Psoas muscle (tissue), 8 donors: ENCODE results near the gene CTBP2. TPM values are rescaled to one million over a fixed set of nuclear protein-coding genes. Genes with fewer than 3 reads are reported as not detected.

ENCODE experiments used
- ATAC-seq, 4 donors: fragments of 200-7000 bp; cut with Tn5 transposase; one replicate each; pipeline ENCODE4 v1.9.1; 2020; ENCODE audit warnings: moderate library complexity in 3 of 4, mild to moderate bottlenecking in 2 of 4
- DNase-seq, 2 donors: peaks; one replicate each; pipeline ENCODE4 v3.0.0-alpha.2; 2020
- H3K27ac ChIP-seq: fragments of 200-600 bp; one replicate; pipeline ENCODE4 v1.8.0; 2022
- H3K27me3 ChIP-seq, 3 donors: fragments of 200-600 bp in 1 of 3; one replicate each; pipeline versions ENCODE4 v1.6.1 to v1.8.0; 2013 to 2022; ENCODE audit warnings: low read length in 2 of 3, mild to moderate bottlenecking in 2 of 3, moderate library complexity in 1 of 3; ENCODE audit not compliant: insufficient read depth in 3 of 3
- H3K36me3 ChIP-seq, 2 donors: fragments of 200-600 bp in 1 of 2; one replicate each; pipeline versions ENCODE4 v1.6.1 to v1.8.0; 2013 to 2022; ENCODE audit warnings: low read depth in 1 of 2, mild to moderate bottlenecking in 1 of 2, moderate library complexity in 1 of 2; ENCODE audit not compliant: insufficient read depth in 1 of 2
- H3K4me1 ChIP-seq: fragments of 200-600 bp; one replicate; pipeline ENCODE4 v1.8.0; 2022
- H3K4me3 ChIP-seq: fragments of 200-600 bp; one replicate; pipeline ENCODE4 v1.8.0; 2022; ENCODE audit warnings: mild to moderate bottlenecking
- H3K9me3 ChIP-seq: fragments of 200-600 bp; one replicate; pipeline ENCODE4 v1.8.0; 2022
- WGBS, 3 donors: extraction: QIAGEN DNeasy Blood & Tissue Kit; methylation state at CpG; one replicate each; pipeline versions ENCODE4 v1.1.6 to v1.1.7; 2013; 5-methylcytosine and 5-hydroxymethylcytosine counted together
- intact Hi-C, 2 donors: fragments of 100-400 bp; cut with DNase I; formaldehyde crosslinking; loops; one replicate each; pipeline versions ENCODE4 v1.11.0 to v1.14.2; 2022
- polyA plus RNA-seq, 3 donors: library from polyadenylated mRNA; stranded (reverse); fragments of 200-250 nt; gene quantifications; one replicate each; pipeline ENCODE4 v1.2.3, GENCODE V29; 2013
- total RNA-seq, 4 donors: library from RNA; stranded (reverse); fragmentation: NEBNext Ultra II Directional in 2 of 4; extraction: Animal tissue kit (Norgen Biotek cat#: 25700) in 2 of 4; gene quantifications; one replicate each; pipeline versions ENCODE4 v1.2.1 to v1.2.4, GENCODE V29; 2021 to 2023
- TF ChIP-seq, protein P1 (sequence below): fragments of 200-600 bp; IDR thresholded peaks from one replicate; pipeline ENCODE4 v1.8.0; 2022; ENCODE audit warnings: antibody characterized with exemption
- donor health status: healthy with polysubstance abuse.
- donor health status: DM: no; HTN: no; CAD: no; lungs with moderate emphysema.
- donor health status: Bipolar disorder and iron deficiency.
- donor health status: healthy.
- donor health status: DM: yes; HTN: yes; CAD: no.
- donor health status: DM: no; HTN: no; CAD: no.
- donor health status: DM: no; HTN: no; CAD: no.
- donor health status: DM: yes; HTN: yes; CAD: no.

CTBP2 gene
- total and polyA plus RNA-seq, 7 donors, result 14.7 to 49.8 (median 33.0) TPM

DNA sequence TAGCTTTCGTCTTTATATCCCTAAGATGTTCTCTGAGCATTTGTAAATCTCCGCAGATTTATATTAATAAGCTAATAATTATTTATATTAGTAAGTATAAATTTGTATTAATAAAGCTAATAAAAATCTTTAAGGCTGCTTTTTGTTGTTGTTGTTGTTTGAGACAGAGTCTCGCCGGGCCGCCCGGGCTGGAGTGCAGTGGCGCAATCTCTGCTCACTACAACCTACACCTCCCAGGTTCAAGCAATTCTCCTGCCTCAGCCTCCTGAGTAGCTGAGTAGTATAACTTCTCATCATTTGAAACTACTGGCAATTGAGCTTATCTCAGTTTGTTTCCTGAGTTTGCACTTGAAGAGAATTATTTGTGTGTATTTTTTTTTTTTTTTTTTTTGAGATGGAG, 223.6 kb downstream of the CTBP2 start:
- Histone ChIP-seq H3K36me3 (no peaks in the 10 kb centered on the region), H3K27me3 (no peaks in the 10 kb centered on the region), H3K27ac (no peak overlapping the region), H3K9me3 (no peaks in the 10 kb centered on the region), H3K4me3 (no peak overlapping the region), H3K4me1 (peaks cover 65% of the 10 kb centered on the region)
- no peak for DNase-seq
- intact Hi-C loops, result no loop called here
- WGBS, 3 donors, result 92 to 96% (median 96%) methylated on average over 7 of the region's 7 CpGs
- TF ChIP-seq, protein P1, sequence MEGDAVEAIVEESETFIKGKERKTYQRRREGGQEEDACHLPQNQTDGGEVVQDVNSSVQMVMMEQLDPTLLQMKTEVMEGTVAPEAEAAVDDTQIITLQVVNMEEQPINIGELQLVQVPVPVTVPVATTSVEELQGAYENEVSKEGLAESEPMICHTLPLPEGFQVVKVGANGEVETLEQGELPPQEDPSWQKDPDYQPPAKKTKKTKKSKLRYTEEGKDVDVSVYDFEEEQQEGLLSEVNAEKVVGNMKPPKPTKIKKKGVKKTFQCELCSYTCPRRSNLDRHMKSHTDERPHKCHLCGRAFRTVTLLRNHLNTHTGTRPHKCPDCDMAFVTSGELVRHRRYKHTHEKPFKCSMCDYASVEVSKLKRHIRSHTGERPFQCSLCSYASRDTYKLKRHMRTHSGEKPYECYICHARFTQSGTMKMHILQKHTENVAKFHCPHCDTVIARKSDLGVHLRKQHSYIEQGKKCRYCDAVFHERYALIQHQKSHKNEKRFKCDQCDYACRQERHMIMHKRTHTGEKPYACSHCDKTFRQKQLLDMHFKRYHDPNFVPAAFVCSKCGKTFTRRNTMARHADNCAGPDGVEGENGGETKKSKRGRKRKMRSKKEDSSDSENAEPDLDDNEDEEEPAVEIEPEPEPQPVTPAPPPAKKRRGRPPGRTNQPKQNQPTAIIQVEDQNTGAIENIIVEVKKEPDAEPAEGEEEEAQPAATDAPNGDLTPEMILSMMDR, result no peak
- ATAC-seq, result no peak

DNA sequence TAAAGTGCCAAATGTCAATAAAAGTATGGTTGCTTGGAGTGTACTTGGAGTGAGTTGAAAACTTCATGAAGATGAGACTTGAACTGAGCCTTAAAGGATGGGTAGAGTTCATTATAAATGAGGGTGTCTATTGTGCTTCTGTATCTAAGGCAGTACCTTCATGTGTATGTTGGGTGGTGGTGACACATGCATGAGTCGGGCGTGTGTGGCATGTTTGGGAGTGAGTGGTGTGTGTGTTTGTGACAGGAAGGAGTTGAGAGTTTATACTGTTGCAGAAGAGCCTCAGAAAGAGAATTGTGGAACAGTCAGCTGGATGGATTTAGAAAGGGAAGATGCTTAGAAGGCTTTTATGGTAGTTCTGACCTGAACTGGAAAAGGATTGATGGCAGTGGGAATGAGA, 224.4 kb downstream of the CTBP2 start:
- Histone ChIP-seq H3K36me3 (no peaks in the 10 kb centered on the region), H3K9me3 (no peaks in the 10 kb centered on the region), H3K27me3 (no peaks in the 10 kb centered on the region), H3K4me1 (peaks cover 58% of the 10 kb centered on the region), H3K4me3 (no peak overlapping the region), H3K27ac (peak overlapping the region; percentile 17)
- ATAC-seq (peak; percentile 31 to 38 (median 36)), DNase-seq (no peak)
- 86 to 95% (median 93%) methylated on average over 2 of the region's 2 CpGs for WGBS, 3 donors
- TF ChIP-seq, protein P1, result no peak
- intact Hi-C loops, result no loop called here

Other genes starting within 250 kb of the CTBP2 start
- gene ZRANB1, start 218.4 kb downstream of the CTBP2 start, total RNA-seq, result 10 to 100 TPM; 25.7 to 81.4 (median 53.1) TPM
- gene ZRANB1, start 218.4 kb downstream of the CTBP2 start, polyA plus RNA-seq, result 100 to 1,000 TPM in 1 of 3 donors, 10 to 100 TPM in 2; 20.9 to 115 (median 57.3) TPM